Measurements from ENCODE around the gene TNRC18.

TNRC18 gene

DNA sequence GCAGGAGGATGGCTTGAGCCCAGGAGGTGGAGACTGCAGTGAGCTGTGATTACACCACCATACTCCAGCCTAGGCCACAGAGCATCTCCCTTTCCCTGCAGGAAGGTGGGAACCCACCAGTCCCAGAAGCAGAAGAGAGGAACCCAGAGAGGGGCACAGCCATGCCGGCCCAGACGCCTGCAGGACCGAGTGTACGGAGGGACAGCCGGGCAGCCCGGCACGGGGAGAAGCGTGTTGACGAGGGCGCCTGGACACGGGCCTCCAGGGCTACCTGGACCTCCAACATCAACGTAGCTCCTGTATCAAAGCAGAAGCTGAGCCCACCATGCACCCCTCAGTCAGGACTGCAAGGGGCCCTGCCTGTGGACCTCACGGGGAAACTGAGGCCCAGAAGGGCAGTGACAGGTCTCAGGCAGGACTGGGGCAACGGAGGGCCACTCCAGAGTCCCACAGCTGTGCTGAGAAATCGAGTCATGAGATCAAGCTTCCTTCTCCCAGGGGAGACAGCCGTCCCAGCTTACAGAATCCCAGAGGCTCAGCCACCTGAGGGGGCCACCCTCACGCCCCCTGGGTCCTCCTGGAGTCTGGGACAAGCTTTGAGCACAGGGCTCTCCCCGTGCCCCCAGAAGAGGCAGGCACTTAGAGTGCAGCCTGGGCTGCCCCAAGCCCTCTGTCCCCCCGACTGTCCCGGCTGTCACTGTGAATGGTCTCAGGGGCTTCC, 43.1 kb downstream of the TNRC18 start:
- Histone ChIP-seq H3K27me3 (ENCODE audit: low read length) (no peaks in the 10 kb centered on the region), H3K79me2 (ENCODE audit: insufficient read depth, low read length) (peaks cover 57% of the 10 kb centered on the region), H3K9ac (ENCODE audit: low read length) (no peak overlapping the region), H3K36me3 (ENCODE audit: low read length) (no peaks in the 10 kb centered on the region), H3K4me3 (ENCODE audit: insufficient read depth, low read length, poor library complexity, severe bottlenecking) (no peak overlapping the region), H3K9me3 (ENCODE audit: insufficient read depth, low read length) (no peaks in the 10 kb centered on the region), H3K4me2 (ENCODE audit: low read depth, low read length, poor library complexity, severe bottlenecking) (no peak overlapping the region), H2AFZ (ENCODE audit: low read depth, low read length, severe bottlenecking) (no peak overlapping the region), H3K9me2 (replicated peaks; ENCODE audit: insufficient read depth, low read length) (no peaks in the 10 kb centered on the region), H4K20me1 (ENCODE audit: low read depth, low read length) (no peaks in the 10 kb centered on the region; the same call in 1 of the 2 replicates), H3K27ac (ENCODE audit: low read depth, low read length) (no peak overlapping the region), H3F3A (ENCODE audit: insufficient read depth) (no peaks in the 10 kb centered on the region)
- TF ChIP-seq EZH2phosphoT487 (conservative IDR thresholded peaks at IDR 0.05; ENCODE audit: low read length): no peak
- TF ChIP-seq, protein P1, sequence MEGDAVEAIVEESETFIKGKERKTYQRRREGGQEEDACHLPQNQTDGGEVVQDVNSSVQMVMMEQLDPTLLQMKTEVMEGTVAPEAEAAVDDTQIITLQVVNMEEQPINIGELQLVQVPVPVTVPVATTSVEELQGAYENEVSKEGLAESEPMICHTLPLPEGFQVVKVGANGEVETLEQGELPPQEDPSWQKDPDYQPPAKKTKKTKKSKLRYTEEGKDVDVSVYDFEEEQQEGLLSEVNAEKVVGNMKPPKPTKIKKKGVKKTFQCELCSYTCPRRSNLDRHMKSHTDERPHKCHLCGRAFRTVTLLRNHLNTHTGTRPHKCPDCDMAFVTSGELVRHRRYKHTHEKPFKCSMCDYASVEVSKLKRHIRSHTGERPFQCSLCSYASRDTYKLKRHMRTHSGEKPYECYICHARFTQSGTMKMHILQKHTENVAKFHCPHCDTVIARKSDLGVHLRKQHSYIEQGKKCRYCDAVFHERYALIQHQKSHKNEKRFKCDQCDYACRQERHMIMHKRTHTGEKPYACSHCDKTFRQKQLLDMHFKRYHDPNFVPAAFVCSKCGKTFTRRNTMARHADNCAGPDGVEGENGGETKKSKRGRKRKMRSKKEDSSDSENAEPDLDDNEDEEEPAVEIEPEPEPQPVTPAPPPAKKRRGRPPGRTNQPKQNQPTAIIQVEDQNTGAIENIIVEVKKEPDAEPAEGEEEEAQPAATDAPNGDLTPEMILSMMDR (IDR thresholded peaks at IDR 0.05; ENCODE audit: insufficient read depth, low read length, poor library complexity, severe bottlenecking): no peak

DNA sequence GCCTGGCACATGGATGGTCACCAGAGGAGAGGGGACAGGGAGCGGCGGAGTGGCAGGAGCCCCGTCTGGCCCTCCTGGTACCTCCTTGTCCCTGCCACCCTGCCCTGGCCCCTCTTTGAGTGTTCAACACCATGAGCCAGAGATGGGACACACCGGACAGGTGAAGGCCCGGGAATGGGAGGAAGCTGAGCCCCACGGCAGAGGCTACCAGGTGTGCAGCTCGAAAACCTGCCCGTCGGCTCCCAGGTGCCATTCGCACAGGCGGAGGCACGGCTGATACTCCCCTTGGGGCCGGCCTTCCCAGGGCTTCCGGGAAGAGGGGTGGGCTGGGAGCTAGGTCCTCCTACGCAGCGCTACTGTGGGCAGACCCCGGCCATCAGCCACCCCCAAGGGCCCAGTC, 44.1 kb downstream of the TNRC18 start:
- Histone ChIP-seq H3K27me3 (ENCODE audit: low read length) (no peaks in the 10 kb centered on the region), H3K4me2 (ENCODE audit: low read depth, low read length, poor library complexity, severe bottlenecking) (no peak overlapping the region), H3K9me3 (ENCODE audit: insufficient read depth, low read length) (no peaks in the 10 kb centered on the region), H3K27ac (ENCODE audit: low read depth, low read length) (no peak overlapping the region), H3K9me2 (replicated peaks; ENCODE audit: insufficient read depth, low read length) (no peaks in the 10 kb centered on the region), H2AFZ (ENCODE audit: low read depth, low read length, severe bottlenecking) (no peak overlapping the region), H3F3A (ENCODE audit: insufficient read depth) (no peaks in the 10 kb centered on the region), H4K20me1 (ENCODE audit: low read depth, low read length) (no peaks in the 10 kb centered on the region; the same call in 1 of the 2 replicates), H3K9ac (ENCODE audit: low read length) (no peak overlapping the region), H3K36me3 (ENCODE audit: low read length) (no peaks in the 10 kb centered on the region), H3K4me3 (ENCODE audit: insufficient read depth, low read length, poor library complexity, severe bottlenecking) (no peak overlapping the region), H3K79me2 (ENCODE audit: insufficient read depth, low read length) (peaks cover 53% of the 10 kb centered on the region)
- TF ChIP-seq, protein P1 (IDR thresholded peaks at IDR 0.05; ENCODE audit: insufficient read depth, low read length, poor library complexity, severe bottlenecking): no peak
- TF ChIP-seq EZH2phosphoT487 (conservative IDR thresholded peaks at IDR 0.05; ENCODE audit: low read length): no peak

DNA sequence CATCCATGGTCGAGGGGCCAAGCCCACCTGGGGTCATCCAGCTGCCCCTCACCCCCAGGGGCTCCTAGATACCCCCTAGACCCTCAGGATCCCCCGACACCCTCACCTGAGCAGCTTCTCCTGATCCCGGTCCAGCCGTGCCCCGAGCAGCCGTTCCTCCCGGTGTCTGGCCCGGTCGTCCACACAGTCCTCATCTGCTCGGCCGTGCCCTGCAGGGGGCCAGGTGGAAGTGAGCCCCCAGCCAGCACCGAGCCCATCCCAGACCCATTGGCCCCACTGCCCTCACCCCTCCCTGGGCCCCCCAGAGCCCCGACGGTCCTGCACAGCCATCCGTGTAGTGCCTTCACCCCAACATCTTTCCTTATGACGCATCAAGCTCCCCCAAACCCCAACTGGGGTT, 45.8 kb downstream of the TNRC18 start:
- no peak overlapping the region for H2AFZ ChIP-seq (ENCODE audit: low read depth, low read length, severe bottlenecking)
- H3K9me2 ChIP-seq (replicated peaks; ENCODE audit: insufficient read depth, low read length): no peaks in the 10 kb centered on the region
- H4K20me1 ChIP-seq (ENCODE audit: low read depth, low read length): no peaks in the 10 kb centered on the region; the same call in 1 of the 2 replicates
- no peaks in the 10 kb centered on the region for H3K9me3 ChIP-seq (ENCODE audit: insufficient read depth, low read length)
- H3K27ac ChIP-seq (ENCODE audit: low read depth, low read length): no peak overlapping the region
- no peak overlapping the region for H3K4me2 ChIP-seq (ENCODE audit: low read depth, low read length, poor library complexity, severe bottlenecking)
- H3K27me3 ChIP-seq (ENCODE audit: low read length): no peaks in the 10 kb centered on the region
- H3F3A ChIP-seq (ENCODE audit: insufficient read depth): no peaks in the 10 kb centered on the region
- no peak overlapping the region for H3K9ac ChIP-seq (ENCODE audit: low read length)
- H3K4me3 ChIP-seq (ENCODE audit: insufficient read depth, low read length, poor library complexity, severe bottlenecking): no peak overlapping the region
- H3K36me3 ChIP-seq (ENCODE audit: low read length): no peaks in the 10 kb centered on the region
- H3K79me2 ChIP-seq (ENCODE audit: insufficient read depth, low read length): peaks cover 36% of the 10 kb centered on the region
- TF ChIP-seq, protein P1 (IDR thresholded peaks at IDR 0.05; ENCODE audit: insufficient read depth, low read length, poor library complexity, severe bottlenecking): no peak
- no peak for TF ChIP-seq EZH2phosphoT487 (conservative IDR thresholded peaks at IDR 0.05; ENCODE audit: low read length)

Measured in SU-DHL-6 (cell line).